GM13977 (cell line): ENCODE results near the gene VSTM2L.
A peak's percentile ranks its signal among the peaks of the same experiment; 100 is the strongest.
"Not testable (repeated sequence)": the region's sequence is repeated elsewhere in the genome, so short reads cannot be mapped to it uniquely, and the experiment has no call there.

Experiments used
- DNase-seq: peaks from one replicate; pipeline ENCODE4 v3.0.0; 2012; ENCODE audit warnings: low spot score
- in situ Hi-C: fragments of 300-500 bp; cut with MboI; formaldehyde crosslinking; loops from one replicate; pipeline ENCODE4 v1.12.0; 2022; ENCODE audit warnings: low sequenced_read_pairs, low pct_unique_long_range_greater_than_20kb, mixed read lengths, inconsistent platforms; ENCODE audit not compliant: unreplicated experiment
- TF ChIP-seq, protein P1 (sequence below): IDR thresholded peaks from 2 replicates; pipeline ENCODE4 v1.5.1; 2012; ENCODE audit warnings: mild to moderate bottlenecking, control low read depth; ENCODE audit not compliant: insufficient read depth; ENCODE audit errors: extremely low read depth, missing control alignments

The VSTM2L gene, protein sequence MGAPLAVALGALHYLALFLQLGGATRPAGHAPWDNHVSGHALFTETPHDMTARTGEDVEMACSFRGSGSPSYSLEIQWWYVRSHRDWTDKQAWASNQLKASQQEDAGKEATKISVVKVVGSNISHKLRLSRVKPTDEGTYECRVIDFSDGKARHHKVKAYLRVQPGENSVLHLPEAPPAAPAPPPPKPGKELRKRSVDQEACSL

GRCh38 chr20:37902504-37903313 lies at the start of gene VSTM2L:
Gene VSTM2L, plus strand, starts transcription at chr20:37903127. Its CDS starts 224 bp downstream, at chr20:37903351.
- DNase-seq, result peak; percentile 75
- TF ChIP-seq, protein P1, sequence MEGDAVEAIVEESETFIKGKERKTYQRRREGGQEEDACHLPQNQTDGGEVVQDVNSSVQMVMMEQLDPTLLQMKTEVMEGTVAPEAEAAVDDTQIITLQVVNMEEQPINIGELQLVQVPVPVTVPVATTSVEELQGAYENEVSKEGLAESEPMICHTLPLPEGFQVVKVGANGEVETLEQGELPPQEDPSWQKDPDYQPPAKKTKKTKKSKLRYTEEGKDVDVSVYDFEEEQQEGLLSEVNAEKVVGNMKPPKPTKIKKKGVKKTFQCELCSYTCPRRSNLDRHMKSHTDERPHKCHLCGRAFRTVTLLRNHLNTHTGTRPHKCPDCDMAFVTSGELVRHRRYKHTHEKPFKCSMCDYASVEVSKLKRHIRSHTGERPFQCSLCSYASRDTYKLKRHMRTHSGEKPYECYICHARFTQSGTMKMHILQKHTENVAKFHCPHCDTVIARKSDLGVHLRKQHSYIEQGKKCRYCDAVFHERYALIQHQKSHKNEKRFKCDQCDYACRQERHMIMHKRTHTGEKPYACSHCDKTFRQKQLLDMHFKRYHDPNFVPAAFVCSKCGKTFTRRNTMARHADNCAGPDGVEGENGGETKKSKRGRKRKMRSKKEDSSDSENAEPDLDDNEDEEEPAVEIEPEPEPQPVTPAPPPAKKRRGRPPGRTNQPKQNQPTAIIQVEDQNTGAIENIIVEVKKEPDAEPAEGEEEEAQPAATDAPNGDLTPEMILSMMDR, result no peak
- in situ Hi-C loops, result no loop called here

DNA sequence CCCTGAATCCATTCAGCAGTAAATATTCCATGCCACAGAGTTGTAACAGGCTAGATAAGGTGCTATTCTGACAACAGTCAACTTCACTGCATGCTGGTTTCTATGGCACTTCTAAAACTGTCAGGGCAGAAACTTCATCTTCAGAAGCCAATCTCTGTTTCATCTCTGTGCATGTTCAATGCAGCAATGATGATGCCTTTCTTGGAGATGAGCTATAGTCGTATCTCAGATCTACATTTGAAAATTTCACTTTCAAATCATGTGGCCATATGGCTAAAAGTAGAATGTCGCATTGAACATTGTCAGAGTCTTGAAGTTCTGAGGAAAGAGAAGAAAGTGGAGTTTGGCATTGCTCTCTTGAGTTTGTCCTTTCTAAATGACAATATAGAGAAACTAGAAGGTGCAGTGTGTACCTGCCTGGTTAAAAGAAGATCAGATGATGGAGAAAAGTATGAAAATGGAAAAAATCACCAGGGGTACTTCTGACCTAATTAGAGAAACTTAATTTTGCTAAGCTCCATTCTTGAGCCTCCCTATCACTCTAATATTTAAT lies 49.0 kb upstream of the VSTM2L start:
- in situ Hi-C loops, result no loop called here
- peak; percentile 61 for DNase-seq

DNA sequence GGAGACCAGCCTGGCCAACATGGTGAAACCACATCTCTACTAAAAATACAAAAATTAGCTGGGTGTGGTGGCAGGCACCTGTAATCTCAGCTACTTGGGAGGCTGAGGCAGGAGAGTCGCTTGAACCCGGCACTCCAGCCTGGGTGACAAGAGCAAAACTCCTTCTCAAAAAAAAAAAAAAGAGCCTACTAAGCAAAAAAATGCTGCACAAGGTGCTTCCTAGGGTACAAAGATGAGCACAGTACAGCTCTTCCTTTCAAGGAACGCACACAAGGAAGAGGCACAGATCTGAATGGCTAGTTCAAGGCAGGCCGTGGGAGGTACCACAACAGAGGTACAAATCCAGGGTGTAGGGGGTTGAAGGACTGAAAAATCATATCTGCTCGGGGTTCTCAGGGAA lies 46.9 kb upstream of the VSTM2L start:
- in situ Hi-C loops, DNase-seq: not testable (repeated sequence)

More for the DNA sequence above, 49.0 kb upstream of the VSTM2L start:
- TF ChIP-seq, protein P1, result no peak

DNA sequence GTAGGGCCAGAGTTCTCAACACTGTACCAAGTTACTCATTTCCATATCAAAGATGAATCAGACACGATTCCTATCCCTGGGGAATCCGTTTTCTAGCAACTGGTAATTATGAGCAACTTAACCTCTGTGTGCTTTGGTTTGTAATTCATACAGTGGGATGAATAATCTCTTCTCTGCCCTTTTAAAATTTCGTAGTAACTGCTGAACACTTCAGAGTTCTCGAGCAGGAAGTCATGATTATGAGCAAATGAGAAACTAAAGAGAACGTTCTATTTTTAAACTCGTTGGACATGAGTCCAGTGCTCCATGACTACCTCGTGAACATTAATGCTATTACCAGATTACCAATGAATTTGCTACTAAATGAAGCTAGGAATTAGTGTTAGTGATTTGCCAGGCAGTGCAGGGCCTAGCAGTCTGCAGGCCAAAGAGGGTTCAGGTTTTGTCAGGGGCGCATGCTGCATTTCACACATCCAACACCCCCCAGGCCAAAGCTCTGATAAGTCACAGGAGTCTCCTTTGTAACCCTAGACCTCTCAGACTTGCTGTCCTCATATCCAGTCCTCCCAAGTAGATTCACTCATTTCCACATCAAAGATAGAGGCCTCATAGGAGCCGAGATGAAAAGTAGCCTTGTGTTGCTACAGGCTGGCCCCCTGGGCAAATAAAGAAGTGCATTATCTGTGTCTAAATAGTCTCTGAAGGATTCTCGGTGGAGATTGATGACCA lies 45.8 kb upstream of the VSTM2L start:
- TF ChIP-seq, protein P1, result no peak
- in situ Hi-C loops, result no loop called here
- DNase-seq, result no peak

GRCh38 chr20:37859406-37860171 lies 43.3 kb upstream of the VSTM2L start:
- in situ Hi-C loops, result no loop called here
- DNase-seq, result no peak
- TF ChIP-seq, protein P1, result no peak

- TF ChIP-seq, protein P1, result no peak
- in situ Hi-C loops, result no loop called here
- no peak for DNase-seq
Observed at GRCh38 chr20:37863289-37863688, 39.6 kb upstream of the VSTM2L start.
